Suppressor macrophage (primary cell): ENCODE measurements around the gene DGKI.
"Not testable (repeated sequence)": the region's sequence is repeated elsewhere in the genome, so short reads cannot be mapped to it uniquely, and the experiment has no call there.

Source experiments
- DNase-seq, 4 experiments: peaks; one replicate each; pipeline ENCODE4 v3.0.0-alpha.2; 2020 to 2022

Gene DGKI

DNA sequence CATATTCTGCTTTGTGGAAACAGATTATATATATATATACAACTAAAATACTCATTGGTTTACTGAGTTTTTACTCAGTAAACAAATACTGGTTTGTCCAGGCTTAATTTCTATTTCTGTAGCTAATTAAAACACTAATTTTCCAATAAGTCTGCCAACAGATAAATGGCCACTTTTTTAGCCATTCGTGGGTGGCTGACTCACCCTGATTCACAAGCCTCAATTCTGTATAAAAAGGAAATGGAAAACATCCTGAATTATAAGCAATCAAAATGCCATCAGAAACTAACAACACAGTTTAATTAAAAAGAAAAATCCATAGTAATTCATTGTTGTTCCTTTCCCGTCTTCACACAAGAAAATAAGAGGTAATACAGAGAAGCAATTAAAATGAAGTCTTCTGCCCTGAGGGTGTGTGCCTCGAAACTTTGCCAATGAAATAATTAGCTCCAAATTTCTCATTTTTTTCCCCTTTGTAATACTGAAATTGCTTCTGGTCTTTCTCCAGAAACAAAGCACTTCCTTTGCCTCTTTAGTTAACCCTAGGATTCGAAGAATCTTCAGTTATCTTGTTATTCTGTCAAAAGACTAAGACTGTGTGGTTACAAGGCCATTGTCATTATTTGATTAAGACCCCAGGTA is 384.6 kb downstream of the DGKI start:
- DNase-seq: no peak

DNA sequence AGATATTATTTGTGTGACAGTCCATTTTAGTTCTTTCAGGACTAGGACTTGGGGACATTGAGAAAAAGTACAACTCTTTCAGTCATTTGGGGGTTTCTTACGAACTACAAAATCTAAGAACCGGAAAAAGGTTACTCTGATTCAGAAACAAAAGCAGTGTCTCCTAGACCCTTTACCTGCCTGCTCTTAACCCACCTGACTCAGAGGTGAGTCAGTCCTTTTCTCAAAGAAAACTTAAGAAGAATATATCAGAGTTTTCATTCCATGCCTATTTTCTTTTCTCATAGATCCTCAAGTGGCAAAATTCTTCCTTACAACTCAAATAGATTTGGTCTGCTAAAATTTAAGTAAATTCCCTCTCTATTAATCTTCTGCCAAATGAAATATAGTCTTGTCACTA is 388.4 kb downstream of the DGKI start:
- no peak for DNase-seq

DNA sequence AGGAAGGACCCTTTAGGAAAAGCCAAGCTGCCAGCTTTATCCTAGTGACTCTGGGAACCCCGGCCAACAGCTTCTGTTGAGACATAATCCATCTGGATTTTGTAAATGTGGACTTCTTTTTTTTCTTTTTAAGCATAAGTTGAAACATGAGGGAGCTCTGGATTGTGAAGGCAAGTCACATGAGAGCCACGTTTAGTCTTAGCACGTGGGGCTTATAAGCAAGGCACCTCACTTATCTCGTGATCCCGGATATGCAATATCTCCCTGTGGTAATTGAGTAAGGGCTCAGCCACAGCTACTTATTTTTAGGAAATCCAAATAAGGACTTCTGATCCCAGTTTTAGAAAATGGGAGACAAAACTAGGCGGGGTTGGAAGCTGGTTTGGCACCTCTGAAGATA is 392.0 kb downstream of the DGKI start:
- peak in 3 of 4 experiments; percentile 6 to 32 (median 17) for DNase-seq

DNA sequence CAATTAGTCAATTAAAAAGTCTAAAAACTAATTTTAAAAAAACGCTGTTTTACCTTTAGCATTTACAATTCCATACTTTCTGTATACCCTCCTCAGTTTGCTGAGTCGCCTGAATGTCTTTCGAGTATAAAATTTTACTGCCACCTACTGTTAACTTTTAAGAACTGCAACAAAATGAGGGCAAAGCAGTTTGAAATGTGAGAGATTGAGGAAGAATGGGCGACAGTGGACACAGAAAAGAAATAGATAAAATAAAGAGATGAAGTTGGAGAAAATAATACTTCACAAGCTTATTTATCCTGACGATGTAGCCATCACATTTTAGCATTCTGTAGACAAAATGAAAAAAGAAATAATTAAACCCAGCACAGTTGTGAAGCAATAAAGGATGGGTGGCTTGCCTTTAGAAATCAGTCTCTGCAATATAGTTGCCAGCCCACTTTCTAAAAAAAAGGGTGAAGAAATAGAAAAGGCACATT is 392.5 kb downstream of the DGKI start:
- peak; percentile 15 to 60 (median 44) for DNase-seq

DNA sequence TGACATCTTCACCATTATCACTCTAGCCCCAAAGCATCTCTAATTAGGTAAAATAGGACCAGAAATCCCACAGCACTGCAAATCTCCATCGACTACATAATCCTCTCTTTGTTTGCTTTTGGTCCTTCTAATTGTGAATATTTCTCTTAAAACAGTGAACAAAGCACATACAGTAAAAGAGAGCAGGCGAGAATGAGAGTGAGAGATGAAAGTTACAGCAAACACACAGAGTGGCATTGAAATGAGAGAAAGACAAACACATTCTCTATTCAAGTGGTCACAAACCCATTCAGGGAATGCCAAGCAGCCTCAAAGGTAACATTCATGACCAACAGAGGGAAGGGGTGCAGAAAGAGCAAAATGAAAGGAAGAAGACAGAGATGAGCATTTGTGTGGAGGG is 393.4 kb downstream of the DGKI start:
- no peak for DNase-seq

DNA sequence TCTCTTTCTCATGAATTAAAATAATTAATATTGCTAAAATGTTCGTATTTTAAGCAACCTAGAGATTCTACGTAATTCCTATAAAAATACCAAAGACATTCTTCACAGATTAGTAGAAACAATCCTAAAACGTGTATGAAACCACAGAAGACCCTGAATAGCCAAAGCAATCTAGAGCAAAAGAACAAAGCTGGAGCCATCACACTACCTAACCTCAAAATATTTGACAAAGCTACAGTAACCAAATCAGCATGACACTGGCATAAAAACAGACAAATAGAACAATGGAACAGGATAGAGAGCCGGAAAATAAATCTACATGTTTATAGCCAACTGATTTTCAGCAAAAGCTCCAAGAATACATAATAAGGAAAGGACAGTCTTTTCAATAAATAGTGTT is 397.8 kb downstream of the DGKI start:
- DNase-seq: no peak

DNA sequence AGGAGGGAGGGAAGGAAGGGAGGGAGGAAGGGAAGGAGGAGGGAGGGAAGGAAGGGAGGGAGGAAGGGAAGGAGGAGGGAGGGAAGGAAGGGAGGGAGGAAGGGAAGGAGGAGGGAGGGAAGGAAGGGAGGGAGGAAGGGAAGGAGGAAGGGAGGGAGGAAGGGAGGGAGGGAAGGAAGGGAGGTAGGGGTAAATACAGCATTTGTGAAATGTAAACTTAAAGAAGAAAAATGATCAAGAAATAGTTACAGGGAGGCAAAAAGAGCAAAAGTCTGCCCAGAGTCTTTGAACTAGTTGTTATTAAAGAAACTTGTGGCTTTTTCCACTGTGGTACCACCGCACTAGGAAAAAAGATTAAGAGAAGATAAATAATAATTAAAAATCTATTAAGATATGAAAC is 398.2 kb downstream of the DGKI start:
- DNase-seq: not testable (repeated sequence)

DNA sequence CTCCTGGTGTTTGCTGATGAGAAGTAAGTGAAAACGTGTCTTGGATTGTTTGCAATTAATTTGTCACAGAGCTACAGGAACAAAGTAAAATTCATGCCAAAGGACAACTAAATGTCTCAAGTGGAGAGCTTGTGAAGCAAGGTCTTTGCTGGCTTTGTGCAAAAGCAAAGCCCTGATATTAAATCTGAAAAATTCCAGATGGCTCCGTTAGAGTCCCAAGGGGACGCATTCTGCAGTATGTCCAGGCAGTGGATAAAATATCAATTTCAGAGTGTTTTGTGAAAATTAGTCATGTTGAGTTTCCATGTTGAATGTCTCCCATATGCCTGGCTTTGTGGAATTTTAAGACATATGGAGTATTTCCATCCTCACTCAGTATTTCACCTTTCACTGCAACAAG is 400.7 kb downstream of the DGKI start:
- no peak for DNase-seq

DNA sequence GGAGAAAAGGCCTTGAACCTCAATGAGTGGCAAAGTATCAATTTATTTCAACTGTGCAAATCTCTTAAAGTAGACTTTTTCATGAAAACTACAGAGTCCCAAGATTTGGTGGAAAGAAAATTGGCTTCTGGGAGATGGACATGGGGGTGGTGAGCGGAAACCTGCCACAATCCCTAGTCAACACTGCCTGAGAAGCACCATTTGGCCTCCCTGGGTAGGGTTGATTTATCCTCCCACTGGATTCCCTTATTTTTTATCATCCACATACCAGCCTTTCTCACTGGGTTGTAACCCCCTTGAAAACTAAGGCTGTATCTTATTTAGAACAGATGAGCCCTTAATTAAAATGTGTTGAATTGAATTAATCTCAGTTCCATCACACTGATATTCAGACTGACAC is 401.5 kb downstream of the DGKI start:
- no peak for DNase-seq

DNA sequence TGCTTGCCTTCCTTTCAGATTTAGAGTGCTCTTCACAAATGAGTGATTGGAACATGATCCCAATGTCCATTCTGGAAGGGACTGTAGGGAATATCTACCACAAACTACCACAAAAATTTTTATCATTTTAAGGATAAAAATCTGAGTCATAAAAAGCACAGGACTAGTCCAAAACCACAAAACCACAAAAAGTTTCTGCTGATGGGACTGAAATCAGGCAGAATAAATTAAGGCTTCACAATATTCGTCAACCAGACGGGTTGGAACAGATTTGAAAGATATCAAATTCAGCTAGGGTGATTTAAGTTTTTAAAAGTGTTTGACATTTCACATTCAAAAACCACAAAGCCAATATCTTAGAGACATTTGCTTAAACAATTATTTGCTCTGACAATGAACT is 403.2 kb downstream of the DGKI start:
- no peak for DNase-seq

DNA sequence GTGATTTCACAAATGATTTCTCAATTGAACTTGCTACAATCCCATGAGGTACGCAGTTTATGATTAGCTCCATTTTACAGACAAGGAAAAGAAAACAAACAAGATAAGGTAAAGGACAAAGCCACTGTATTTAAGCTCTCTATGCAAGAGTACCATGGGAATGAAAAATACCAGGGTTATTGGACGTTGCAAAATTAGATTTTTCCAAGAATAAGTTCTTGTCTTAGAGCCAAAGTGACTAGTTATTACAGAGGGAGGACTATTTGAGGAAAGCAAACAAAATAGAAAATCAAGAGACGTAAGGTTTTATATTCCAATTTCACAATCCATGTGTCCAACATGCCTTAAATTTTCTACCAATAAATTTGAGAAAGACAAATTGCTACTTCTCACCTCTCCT is 405.3 kb downstream of the DGKI start:
- DNase-seq: no peak

DNA sequence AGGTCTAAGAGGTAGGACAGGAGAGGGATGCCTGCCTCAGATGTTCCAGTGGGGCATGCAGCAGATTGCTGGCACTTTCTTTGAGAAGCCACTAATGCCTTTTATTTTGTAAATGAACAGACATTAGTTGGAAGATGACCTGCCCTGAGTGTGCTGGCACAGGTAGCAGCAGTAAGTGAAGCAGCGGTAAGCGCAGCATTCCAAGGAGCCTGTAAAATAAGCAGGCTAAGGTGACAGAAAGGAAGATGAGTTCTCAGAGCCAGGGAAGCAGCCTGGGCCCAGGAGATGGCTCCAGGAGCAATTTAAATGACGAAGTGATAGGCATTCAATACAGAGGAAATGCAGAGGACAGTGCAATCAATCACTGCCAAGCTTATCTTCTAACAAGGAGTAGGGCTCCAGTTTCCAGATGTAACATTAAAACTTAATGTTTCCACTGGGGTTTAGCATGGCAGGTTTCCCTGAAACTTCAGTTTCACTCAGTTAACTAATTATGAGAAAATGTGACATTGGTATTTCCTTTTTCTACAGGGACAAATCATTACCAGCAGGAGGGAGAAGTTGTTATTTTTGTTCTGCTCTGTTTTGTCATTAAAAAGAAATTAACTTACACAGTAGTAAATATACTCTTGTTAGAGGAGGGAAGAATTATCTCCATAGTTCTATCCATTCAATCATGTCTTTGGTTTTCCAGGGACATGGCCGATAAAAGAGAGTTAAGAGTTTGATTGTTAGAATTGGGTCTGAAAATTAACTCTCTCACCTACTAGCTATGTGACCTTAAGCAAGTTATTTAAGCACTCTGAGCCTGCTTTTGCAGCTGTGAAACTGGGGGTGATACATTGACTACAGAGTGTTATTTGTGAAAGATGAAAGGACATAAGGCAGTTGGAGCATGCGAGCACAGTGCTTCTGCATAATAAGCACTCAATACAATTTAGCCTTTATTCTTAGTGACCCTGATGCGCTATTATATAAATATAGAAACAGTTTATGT is 406.6 kb downstream of the DGKI start:
- DNase-seq: no peak

DNA sequence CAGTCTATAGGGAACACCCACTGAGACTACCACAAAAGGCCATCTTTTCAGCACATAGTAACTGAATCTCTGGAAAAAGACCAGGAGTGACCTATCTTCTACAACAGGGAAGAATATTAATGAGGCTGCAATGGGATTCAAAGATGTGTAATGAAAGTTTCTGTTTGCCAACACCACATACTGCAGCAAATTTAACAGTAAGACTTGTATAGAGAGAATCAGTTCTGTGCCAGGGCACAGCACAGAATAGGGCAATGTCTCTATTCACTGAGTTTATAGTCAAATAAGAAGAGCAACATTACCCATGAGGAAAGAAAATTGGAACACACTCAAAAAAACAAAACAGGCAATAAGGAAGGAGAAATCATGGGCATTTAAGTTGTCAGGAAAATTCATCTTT is 411.8 kb downstream of the DGKI start:
- DNase-seq: no peak

DNA sequence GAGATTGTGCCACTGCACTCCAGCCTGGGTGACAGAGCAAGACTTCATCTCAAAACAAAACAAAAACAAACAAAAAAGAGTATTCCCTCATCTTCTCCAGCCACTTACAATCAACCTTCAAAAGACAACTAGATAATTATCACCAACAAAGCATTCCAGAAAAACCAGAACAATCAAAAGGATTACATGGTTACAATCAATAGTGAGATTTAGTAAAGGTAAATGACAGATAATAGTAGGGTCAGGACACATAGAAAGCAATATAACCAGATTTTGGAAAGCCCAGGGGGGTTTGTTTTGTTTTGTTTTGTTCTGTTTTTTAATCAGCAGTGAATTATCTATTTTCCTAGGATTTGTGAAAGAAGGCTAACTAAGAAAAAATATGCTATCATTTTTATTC is 412.2 kb downstream of the DGKI start:
- no peak for DNase-seq

DNA sequence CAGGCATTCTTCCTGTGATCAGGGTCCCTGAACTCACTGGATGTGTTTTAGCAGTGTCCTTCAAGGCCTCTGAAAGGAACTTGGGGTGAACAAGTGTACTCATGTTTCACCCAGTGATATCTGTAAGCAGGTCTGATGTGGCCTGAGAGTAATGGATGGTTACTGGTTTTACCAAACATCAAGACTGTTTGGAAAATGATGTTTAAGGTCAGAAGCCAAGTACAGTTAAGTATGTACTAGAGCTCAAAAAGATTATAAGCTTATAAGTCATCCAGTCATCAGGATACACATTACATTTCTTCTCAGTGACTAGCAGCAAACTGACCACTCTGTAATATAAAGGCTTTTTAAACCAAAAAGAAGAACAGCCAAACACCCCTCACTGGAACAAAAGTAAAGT is 423.5 kb downstream of the DGKI start:
- DNase-seq: no peak

DNA sequence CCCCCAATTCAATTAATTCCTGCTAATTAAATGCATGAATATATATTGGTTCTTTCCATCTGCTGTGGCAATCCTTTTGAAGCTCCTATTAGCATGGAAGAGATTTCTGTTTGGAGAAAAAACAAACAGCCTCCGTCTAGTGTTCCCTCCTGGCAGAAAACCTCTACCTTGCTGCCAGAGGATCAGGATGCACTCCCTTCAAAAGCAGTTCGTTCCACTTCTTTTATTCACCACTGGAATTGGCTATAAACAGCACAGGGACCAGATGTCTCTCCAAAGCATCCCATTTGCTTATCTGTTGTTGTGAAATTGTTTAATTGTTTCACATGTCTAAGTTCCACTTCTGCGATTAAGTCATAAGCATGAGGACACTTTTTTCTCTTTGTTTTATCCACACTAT is 425.4 kb downstream of the DGKI start:
- no peak for DNase-seq

DNA sequence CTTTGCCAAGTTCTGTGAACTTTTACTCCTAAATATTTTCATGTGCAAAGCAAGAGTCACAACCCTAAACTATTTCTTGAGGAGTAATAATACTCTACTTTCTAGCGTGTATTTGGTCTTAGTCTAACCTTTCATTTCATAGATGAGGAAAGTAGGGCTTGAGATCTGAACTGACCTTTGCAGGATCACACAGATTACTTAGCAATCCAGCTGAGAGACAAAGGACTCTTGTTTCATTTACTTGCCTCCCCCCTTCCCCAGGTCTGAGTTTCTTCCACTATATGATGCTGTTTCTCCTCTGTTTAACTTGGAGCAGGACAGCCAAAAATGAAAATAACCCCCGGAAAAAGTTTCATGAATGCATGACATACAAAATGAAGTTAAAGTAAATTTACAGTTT is 427.9 kb downstream of the DGKI start:
- DNase-seq: no peak

DNA sequence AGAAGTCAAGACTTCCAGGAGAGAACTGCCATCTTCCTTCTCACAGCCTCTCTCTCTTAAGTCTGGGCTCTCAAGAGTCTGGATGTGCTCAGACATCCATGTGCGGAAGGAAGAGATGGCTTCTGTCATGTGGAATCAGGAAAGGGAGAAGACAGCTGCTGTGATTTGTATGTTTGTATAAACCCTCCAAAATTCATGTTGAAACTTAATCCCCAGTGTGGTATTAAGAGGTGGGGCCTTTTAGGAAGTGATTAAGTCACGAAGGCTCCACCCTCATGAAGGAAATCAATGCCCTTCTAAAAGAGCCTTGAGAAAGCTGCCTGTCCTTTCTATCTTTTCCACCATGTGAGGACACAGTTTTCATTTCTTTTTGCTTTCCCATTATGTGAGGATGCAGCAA is 429.3 kb downstream of the DGKI start:
- DNase-seq: no peak

DNA sequence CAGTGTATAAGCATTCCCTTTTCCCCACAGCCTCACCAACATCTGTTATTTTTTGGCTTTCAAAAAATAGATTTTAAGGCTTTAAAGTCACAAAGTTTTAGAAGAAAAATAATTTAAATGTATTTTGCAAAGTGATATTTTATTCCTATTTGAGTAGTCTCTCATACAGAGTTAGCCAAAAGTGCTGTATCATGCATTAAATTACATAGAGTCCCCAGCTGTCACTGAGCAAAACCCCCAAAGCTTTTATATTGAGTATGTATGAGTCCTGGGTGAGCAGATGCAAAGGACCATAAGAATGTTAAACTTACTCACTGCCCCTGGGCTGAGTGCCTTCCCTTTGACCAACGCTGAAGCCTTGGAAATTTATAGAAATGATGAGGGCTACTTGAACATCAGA is 432.9 kb downstream of the DGKI start:
- no peak for DNase-seq

DNA sequence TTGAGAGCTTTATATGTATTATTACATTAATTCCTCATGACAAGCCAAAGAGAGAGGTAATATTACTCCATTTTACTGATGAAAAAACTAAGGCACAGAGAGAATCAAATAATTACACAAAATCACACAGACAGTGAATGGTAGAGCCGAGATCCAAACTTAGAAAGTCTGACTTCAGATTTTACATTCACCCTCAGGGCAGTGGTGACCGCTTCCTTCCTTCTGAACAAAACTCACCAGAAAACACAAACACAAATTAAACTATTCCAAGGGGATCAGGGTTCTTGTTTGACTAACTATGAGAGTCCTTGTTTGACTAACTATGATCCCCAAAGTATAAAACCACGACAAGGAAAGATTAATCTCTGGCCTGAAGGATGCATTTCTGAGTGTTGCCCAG is 435.3 kb downstream of the DGKI start:
- no peak for DNase-seq

DNA sequence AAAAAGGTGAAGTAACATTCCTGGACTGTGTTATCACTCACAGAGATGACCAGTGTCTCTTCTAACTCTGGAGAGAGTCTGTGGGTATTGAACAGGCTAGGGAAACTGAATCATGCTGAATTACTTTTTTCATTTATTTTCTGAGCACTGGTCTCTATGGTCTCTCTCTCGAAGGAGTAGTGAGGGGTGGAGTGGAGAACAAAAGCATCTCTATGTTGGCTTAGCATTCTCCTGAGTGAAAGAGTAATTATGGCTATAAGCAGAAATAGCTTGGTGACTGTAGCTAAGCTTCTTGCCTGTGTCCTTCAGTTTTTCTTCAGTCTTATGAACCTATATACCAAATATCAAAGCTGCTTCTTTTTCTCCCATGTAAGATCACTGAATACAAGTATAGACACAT is 438.6 kb downstream of the DGKI start:
- no peak for DNase-seq

DNA sequence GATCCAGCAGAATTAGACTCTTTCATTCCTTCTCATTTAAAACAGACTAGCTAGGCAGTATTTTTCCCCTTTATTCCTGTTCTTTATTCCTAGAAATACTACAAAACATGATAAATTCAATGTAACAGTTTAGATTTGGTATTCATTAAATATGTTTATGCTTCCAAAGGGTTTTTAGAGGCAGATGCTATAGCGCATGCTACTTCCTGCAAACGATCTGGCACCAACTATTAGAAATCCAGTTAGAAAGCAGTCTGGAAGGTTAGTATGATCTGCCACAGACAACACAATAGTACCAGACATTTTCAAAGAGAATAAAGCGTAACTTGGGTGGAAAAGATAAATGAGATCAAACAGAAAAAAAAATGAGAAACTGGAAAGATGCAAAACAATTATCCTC is 439.7 kb downstream of the DGKI start:
- DNase-seq: no peak

DNA sequence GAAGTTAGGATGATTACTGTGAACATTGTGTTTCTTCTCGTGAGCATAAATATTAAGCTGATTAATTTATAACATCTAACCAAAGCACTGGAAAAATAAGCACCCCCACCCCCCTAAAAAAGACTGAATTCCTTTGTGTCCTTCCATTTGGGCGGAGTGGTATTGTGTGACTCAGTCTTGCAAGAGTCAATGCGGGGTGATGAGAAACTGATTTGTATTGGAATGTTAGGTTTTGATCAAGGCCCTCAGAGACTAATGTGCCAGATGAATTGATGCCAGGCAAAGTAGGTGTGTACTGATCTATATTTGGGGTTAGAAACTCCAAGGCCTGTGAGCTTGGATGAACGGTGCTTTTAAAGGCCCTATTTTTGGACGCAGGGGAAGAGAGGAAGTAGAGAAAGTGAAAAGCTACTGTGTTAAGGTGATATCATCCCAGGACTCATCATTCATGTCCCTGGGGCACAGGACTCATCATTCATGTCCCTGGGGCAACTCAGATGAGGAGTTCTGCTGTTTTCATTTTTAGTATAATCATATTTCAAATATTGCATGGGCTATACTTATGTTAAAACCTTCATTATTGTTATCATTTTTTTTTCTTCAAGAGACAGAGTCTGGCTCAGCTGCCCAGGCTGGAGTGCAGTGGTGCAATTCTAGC is 442.0 kb downstream of the DGKI start:
- DNase-seq: no peak

DNA sequence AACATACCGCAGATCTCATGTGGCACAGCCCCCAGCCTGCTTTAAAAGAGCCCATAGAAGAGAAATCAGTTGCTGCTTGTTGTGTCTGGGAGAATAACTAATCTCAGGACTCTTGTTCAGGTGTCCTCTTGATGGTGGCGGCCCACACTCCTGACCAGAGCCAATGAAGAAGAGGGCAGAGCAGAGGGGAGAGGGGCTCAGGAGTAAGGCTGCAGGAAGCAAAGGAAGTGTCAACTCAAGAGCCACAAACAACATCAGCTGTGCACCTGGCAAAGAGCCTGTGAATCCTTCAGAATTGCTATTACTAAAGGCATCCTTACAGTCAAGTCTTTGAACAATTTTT is 443.4 kb downstream of the DGKI start:
- no peak for DNase-seq
